ENCODE data around the gene KANTR. TPM values are rescaled to one million over a fixed set of nuclear protein-coding genes. Genes with fewer than 3 reads are reported as not detected.

Gene KANTR
- total and polyA plus RNA-seq, 9 of the 15 experiments (the other 6 are each of a cell fraction or from before 2014, with no cell fraction given) = 1.0 to 5.7 (median 3.4) TPM

GRCh38 chrX:53077207-53078197 lies 16.4 kb upstream of the KANTR start (continued):
- TF ChIP-seq MGA (IDR thresholded peaks at IDR 0.05) = 0 out of 2 replicates have a peak, but pooled peaks have one; percentile 18

All from K562 (cell line).